GM21723 (cell line): ENCODE data around the gene SULT1A2.
"Not testable (repeated sequence)": the region's sequence is repeated elsewhere in the genome, so short reads cannot be mapped to it uniquely, and the experiment has no call there.

Experiments used
- ATAC-seq: cut with Tn5 transposase; IDR thresholded peaks from one replicate; pipeline ENCODE4 v1.9.1; 2021; ENCODE audit warnings: mild to moderate bottlenecking, moderate library complexity; ENCODE audit not compliant: unreplicated experiment

The SULT1A2 gene

GRCh38 chr16:28562199-28562598, 34.7 kb downstream of the SULT1A2 start:
- no peak for ATAC-seq

- ATAC-seq, result no peak
Observed at GRCh38 chr16:28561557-28562187, 35.2 kb downstream of the SULT1A2 start.

- no peak for ATAC-seq
Observed at GRCh38 chr16:28558456-28558855, 38.4 kb downstream of the SULT1A2 start.

- no peak for ATAC-seq
Observed at GRCh38 chr16:28556914-28557320, 39.9 kb downstream of the SULT1A2 start.

- ATAC-seq, result no peak
Observed at GRCh38 chr16:28555561-28555960, 41.3 kb downstream of the SULT1A2 start.

- peak; percentile 6 for ATAC-seq
Observed at GRCh38 chr16:28554634-28555423, 42.0 kb downstream of the SULT1A2 start.

GRCh38 chr16:28553776-28554633, 42.8 kb downstream of the SULT1A2 start, which contains the start of gene SGF29:
TSS of gene SGF29 (plus strand) at chr16:28553920. CDS start at chr16:28581070, 27,150 bp downstream.
- ATAC-seq, result peak; percentile 72

- no peak for ATAC-seq
Observed at GRCh38 chr16:28549301-28549899, 47.5 kb downstream of the SULT1A2 start.

GRCh38 chr16:28548306-28548802, 48.5 kb downstream of the SULT1A2 start:
- no peak for ATAC-seq

- no peak for ATAC-seq
Observed at GRCh38 chr16:28546626-28547025, 50.2 kb downstream of the SULT1A2 start.

GRCh38 chr16:28545964-28546363, 50.9 kb downstream of the SULT1A2 start:
- ATAC-seq, result not testable (repeated sequence)

GRCh38 chr16:28544998-28545397, 51.9 kb downstream of the SULT1A2 start:
- no peak for ATAC-seq

GRCh38 chr16:28543072-28543471, 53.8 kb downstream of the SULT1A2 start:
- ATAC-seq, result no peak

- ATAC-seq, result no peak
Observed at GRCh38 chr16:28542646-28543045, 54.2 kb downstream of the SULT1A2 start.
